HG03135 (cell line): Measurements from ENCODE around the gene KCNS1.

Experiments
- ATAC-seq: cut with Tn5 transposase; IDR thresholded peaks from one replicate; pipeline ENCODE4 v1.9.1; 2021; ENCODE audit warnings: mild to moderate bottlenecking, moderate library complexity; ENCODE audit not compliant: unreplicated experiment

KCNS1 gene

GRCh38 chr20:45051204-45052060 is 49.5 kb downstream of the KCNS1 start:
- ATAC-seq = no peak

- no peak for ATAC-seq
Measured at GRCh38 chr20:45049904-45050471, 50.9 kb downstream of the KCNS1 start.

- no peak for ATAC-seq
Measured at GRCh38 chr20:45049438-45049837, 51.5 kb downstream of the KCNS1 start.

GRCh38 chr20:45047581-45048119 is 53.3 kb downstream of the KCNS1 start:
- ATAC-seq = no peak

GRCh38 chr20:45044601-45045000 is 56.3 kb downstream of the KCNS1 start:
- ATAC-seq = no peak

GRCh38 chr20:45044084-45044573 is 56.8 kb downstream of the KCNS1 start:
- no peak for ATAC-seq

- ATAC-seq = no peak
Measured at GRCh38 chr20:45042978-45043377, 57.9 kb downstream of the KCNS1 start.
